ENCODE results near the gene DRD4.

Gene DRD4

DNA sequence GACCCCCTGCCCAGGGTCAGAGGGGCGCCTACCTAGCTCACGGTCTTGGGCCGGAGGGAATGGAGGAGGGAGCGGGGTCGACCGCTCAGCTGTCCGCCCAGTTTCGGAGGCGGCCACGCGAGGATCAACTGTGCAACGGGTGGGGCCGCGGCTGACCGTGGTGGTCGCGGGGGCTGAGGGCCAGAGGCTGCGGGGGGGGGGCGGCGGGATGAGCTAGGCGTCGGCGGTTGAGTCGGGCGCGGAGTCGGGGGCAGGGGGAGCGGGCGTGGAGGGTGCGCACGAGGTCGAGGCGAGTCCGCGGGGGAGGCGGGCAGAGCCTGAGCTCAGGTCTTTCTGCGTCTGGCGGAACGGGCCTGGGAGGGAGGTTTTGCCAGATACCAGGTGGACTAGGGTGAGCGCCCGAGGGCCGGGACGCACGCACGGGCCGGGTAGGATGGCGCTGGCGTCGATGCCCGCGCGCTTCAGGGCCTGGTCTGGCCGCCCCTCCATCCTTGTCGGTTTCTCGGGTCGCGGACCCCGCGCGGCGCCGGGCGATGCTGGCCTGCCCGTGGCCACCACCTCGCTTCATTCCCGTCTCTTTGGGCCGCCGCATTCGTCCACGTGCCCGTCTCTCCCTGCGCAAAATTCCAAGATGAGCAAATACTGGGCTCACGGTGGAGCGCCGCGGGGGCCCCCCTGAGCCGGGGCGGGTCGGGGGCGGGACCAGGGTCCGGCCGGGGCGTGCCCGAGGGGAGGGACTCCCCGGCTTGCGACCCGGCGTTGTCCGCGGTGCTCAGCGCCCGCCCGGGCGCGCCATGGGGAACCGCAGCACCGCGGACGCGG, at the start of gene DRD4:
TSS of gene DRD4 (plus strand) at position 759 of the 822 bp plus-strand sequence. CDS start at position 795, 36 bp downstream.
- DNase-seq: no peak

DNA sequence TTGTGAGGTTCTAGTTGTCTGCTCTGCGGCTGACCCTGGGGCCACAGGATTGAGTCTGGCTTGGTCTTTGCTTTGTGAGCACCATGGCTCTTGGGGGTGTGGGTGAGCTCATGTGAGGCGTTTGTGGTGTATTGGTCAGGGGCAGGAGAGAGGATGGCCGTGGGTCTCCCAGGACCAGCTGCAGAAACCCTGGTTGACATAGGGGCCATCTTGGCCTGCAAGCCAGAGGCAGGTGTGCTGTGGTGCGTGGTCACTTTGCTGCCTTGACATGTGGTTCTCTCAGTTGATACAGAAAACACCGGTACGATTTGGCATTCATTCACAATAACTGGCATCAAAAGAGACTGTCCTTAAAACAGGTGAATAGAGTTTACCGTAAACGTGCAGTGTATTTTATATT, 49.5 kb upstream of the DRD4 start:
- no peak for DNase-seq

DNA sequence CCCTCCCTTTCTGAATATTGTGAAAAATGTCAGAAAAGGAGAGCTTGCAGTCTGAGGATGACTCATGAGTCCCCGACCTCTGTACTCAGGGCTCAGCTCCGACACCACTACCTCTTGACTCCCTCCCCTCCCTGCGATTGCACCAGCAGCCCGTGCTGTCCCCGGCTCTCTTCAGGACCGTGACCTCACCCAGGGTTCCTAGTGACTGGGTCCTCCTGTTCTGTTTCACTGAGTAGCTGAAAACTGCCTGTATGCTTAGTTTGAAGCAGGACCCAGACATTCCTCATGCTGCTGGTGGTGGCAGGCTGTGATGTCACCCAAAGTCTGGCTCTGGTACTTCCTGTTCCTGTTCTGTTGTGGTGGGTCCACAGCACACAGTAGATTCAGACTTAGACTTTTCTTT, 49.1 kb upstream of the DRD4 start:
- DNase-seq: no peak

DNA sequence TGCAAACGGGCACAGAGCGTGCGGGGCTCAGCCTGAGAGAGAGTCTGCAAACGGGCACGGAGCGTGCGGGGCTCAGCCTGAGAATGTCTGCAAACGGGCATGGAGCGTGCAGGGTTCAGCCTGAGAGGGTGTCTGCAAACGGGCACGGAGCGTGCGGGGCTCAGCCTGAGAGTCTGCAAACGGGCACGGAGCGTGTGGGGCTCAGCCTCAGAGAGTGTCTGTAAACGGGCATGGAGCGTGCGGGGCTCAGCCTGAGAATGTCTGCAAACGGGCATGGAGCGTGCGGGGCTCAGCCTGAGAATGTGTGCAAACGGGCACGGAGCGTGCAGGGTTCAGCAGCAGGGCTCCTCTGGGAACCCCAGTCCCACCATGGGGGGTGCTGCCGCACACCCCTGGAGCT, 47.3 kb upstream of the DRD4 start:
- no peak for DNase-seq

- no peak for DNase-seq
Observed at GRCh38 chr11:590997-591396, 46.1 kb upstream of the DRD4 start.

DNA sequence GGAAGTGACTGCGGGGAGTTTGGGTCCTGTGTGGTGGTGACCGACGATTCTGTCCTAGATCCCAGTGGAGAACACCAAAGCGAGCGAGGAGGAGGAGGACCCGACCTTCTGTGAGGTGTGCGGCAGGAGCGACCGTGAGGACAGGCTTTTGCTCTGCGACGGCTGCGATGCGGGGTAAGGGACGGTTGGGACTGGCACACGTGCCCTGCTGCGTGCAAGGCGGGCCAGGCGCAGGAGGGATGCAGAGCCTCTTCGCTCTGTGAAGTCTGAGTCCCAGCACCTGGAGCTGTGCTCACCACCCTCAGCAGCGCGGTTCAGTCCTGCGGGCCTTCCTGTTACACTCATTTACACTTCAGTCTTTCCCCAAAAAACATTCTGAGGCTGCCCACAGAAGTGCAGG, 44.6 kb upstream of the DRD4 start:
- DNase-seq: no peak

GRCh38 chr11:592918-593317, 44.2 kb upstream of the DRD4 start:
- DNase-seq: no peak

- DNase-seq: no peak
Observed at GRCh38 chr11:593347-593746, 43.7 kb upstream of the DRD4 start.

GRCh38 chr11:595400-595799, 41.7 kb upstream of the DRD4 start:
- DNase-seq: no peak

DNA sequence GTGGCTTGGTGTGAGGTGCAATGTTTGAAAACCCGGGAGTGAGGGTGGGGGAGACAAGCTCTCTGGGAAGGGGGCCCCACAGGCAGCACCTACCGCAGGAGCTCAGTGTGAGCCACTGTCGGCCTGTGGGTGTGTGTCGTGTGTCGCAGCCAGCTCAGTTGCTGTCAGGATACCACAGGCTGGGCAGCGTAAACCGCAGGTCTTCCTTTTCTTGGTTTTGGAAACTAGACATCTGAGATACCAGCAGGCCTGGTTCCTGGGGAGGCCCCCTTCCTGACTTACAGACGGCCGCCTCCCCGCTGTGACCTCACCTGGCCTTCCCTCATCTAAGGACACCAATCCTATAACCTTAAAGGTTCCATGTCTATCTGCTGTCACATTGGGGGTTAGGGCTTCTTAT, 40.7 kb upstream of the DRD4 start:
- DNase-seq: no peak

DNA sequence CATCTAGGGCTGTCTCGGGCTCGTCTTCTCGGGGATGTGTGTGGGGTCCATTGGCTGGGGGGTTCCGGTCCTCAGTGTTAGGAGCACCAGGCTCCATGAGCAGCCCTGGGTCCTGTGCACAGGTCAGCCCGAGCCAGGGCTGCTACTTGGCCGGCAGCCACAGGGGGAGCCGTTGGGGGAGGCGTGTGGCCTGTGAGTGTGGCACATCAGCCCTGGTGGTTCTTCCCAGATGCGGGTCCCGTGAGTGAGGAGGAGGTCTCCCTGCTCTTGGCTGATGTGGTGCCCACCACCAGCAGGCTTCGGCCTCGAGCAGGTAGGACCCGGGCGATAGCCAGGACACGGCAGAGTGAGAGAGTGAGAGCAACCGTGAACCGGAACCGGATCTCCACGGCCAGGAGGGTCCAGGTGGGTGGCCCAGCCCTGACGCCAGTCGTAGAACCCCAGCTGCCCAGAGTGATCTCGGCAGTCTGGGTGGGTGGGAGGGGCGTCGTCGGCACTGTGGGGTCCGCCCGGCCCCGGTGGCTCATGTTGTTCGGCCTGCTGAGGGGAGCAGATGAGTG, 39.8 kb upstream of the DRD4 start:
- no peak for DNase-seq

- no peak for DNase-seq
Observed at GRCh38 chr11:598005-598680, 38.9 kb upstream of the DRD4 start.

DNA sequence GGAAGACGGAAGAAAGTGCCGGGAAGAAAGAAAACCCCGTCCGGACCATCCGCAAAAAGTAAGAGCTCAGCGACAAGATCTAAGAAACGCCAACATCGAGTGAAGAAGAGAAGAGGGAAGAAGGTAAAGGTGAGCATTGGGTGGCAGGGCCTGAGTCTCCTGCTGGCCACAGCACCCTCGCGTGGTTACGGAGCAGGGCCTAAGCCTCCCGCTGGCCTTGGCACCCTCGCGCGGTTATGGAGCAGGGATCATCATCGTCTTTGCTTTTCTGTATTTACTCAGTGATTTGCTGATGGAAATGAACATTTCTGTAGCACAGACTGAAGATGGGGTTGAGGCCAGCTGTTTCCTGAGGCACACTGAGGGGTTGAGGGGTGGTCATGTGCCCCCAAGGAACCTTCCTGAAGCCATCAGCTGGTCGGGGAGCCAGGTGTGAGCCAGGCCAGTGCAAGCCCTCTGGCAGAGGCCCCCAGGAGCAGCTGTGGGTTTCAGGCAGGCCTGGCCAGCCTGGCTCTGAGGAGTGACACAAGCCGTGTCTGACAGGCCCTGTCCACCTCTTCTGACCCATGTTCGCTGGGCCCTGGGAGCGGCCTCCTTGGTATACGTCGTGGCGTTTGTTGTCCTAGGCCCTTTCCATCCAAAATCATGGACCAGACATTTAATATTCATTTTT, 35.4 kb upstream of the DRD4 start:
- DNase-seq: no peak

- no peak for DNase-seq
Observed at GRCh38 chr11:603154-603553, 33.9 kb upstream of the DRD4 start.

GRCh38 chr11:605286-606129, 31.6 kb upstream of the DRD4 start:
- no peak for DNase-seq

GRCh38 chr11:606245-606644, 30.8 kb upstream of the DRD4 start:
- DNase-seq: no peak

GRCh38 chr11:607020-607780, 29.9 kb upstream of the DRD4 start:
- DNase-seq: no peak

DNA sequence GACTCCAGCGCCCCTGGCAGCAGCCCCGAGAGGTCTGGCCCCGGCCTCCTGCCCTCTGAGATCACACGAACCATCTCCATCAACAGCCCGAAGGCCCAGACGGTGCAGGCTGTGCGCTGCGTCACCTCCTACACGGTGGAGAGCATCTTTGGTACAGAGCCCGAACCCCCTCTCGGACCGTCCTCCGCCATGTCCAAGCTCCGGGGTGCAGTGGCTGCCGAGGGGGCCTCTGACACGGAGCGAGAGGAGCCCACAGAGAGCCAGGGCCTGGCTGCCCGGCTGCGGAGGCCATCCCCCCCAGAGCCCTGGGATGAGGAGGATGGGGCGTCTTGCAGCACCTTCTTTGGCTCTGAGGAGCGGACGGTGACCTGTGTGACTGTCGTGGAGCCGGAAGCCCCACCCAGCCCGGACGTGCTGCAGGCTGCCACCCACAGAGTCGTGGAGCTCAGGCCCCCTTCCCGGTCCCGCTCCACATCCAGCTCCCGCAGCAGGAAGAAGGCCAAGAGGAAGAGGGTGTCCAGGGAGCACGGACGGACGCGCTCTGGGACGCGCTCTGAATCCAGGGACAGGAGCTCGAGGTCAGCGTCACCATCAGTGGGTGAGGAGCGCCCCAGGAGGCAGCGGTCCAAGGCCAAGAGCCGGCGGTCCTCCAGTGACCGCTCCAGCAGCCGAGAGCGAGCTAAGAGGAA, 29.0 kb upstream of the DRD4 start:
- DNase-seq: no peak

GRCh38 chr11:608791-609251, 28.2 kb upstream of the DRD4 start:
- no peak for DNase-seq

DNA sequence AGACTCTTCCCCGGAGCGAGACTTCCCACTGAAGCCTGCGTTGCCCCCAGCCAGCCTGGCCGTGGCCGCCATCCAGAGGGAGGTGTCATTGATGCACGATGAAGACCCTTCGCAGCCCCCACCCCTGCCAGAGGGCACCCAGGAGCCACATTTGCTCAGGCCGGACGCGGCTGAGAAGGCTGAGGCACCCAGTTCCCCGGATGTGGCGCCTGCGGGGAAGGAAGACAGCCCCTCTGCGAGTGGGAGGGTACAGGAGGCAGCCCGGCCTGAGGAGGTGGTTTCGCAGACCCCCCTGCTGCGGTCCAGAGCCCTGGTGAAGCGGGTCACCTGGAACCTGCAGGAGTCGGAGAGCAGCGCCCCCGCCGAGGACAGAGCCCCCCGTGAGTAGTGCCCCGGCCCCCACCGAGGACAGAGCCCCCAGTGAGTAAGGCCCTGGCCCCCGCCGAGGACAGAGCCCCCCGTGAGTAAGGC, 27.7 kb upstream of the DRD4 start:
- DNase-seq: no peak
